ENCODE results near the gene SLC6A15. TPM values are rescaled to one million over a fixed set of nuclear protein-coding genes. Genes with fewer than 3 reads are reported as not detected.

The SLC6A15 gene
- total and polyA plus RNA-seq, 2 donors (not counting 1 experiment from before 2014, with no cell fraction given), result 0.39 TPM; not detected in 1

DNA sequence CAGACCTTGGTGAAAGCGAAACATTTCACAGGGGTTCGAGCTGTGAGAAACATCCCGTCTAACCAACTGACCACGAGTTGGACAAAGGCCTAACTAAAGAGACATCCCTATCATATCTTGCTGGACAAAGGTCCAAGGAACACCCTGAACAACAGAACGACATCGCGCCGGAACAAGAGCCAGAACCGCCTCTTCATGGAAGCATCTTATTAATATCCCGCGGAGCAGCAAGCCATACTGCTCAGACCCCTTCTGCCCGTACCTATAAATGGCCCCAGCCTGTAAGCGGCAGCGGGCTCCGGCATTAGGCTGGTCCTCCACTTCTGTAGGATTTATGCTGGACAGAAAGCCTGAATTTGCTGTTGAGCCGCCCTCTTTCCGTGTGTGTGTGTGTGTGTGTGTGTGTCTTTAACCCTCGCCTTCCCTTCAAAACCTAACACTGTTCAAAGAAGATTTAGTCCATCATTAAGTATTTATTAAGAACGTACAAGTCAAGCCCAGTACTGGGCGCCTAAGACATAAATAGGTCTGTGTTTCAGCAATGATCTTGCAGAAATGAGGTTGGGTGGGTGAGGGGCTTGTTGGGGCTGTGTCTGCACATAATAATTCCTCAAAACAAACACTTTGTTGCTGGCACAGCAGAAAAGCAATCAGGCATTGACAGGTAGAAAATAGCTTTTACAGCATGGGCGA lies 1.9 kb downstream of the SLC6A15 start:
- H3K4me3 ChIP-seq (ENCODE audit: control extremely low read depth in 1 of 5, extremely low read depth in 1 of 5, insufficient read depth in 1 of 5, low read depth in 2 of 5, low read length in 4 of 5), result no peak overlapping the region
- H3K4me3 Mint-ChIP-seq, result peak overlapping the region; percentile 29
- peaks cover 15% of the 10 kb centered on the region for H3K4me1 Mint-ChIP-seq
- H3K4me1 ChIP-seq (ENCODE audit: control insufficient read depth in 2 of 2, insufficient read depth in 2 of 2, low read length in 2 of 2), result peaks cover 7 to 16% of the 10 kb centered on the region in 2 donors
- 23% methylated on average over 12 of the region's 21 CpGs for WGBS (ENCODE audit: insufficient coverage)
- no peak overlapping the region for H3K27ac Mint-ChIP-seq
- no peaks in the 10 kb centered on the region for H3K9me3 Mint-ChIP-seq (ENCODE audit: insufficient read depth)
- no peak overlapping the region for H2AFZ ChIP-seq (ENCODE audit: insufficient read depth, low read depth, low read length, poor library complexity, severe bottlenecking)
- H3K27me3 Mint-ChIP-seq, result peaks cover 25% of the 10 kb centered on the region
- no peak for ATAC-seq (ENCODE audit: low read depth)
- POLR2A ChIA-PET, result no interaction called here
- DNase-seq, result no peak
- intact Hi-C loops (cut with micrococcal nuclease), result no loop called here
- peak overlapping the region; percentile 39 for H3K4me2 ChIP-seq (replicated peaks; ENCODE audit: low read depth, low read length, poor library complexity, severe bottlenecking)
- H3K27me3 ChIP-seq (replicated peaks in 1 of 4; ENCODE audit: control extremely low read depth in 1 of 4, control insufficient read depth in 3 of 4, insufficient read depth in 4 of 4, low read length in 3 of 4), result peaks cover 0 to 29% (median 14%) of the 10 kb centered on the region in 4 experiments
- CTCF ChIA-PET, result no interaction called here
- no peaks in the 10 kb centered on the region for H3K36me3 ChIP-seq (replicated peaks in 1 of 2; ENCODE audit: control extremely low read depth in 1 of 2, control insufficient read depth in 1 of 2, extremely low read depth in 1 of 2, insufficient read depth in 2 of 2, low read length in 1 of 2)
- H3K27ac ChIP-seq (ENCODE audit: low read length in 2 of 2), result no peak overlapping the region
- H3K9me3 ChIP-seq (ENCODE audit: control extremely low read depth in 1 of 3, control insufficient read depth in 2 of 3, insufficient read depth in 1 of 3, low read length in 2 of 3), result peaks cover 0 to 13% (median 0%) of the 10 kb centered on the region in 3 donors
- H3K9ac ChIP-seq (ENCODE audit: low read length), result peak overlapping the region; percentile 31
- TF ChIP-seq EZH2 (IDR thresholded peaks at IDR 0.05; ENCODE audit: borderline replicate concordance, insufficient read depth, low read depth, low read length, poor library complexity, severe bottlenecking) (no peak), CTCF (IDR thresholded peaks at IDR 0.05) (no peak)
- H3K79me2 ChIP-seq (ENCODE audit: control insufficient read depth, insufficient read depth, low read length), result no peaks in the 10 kb centered on the region
- H4K20me1 ChIP-seq (ENCODE audit: control insufficient read depth, insufficient read depth, low read length, poor library complexity, severe bottlenecking), result no peaks in the 10 kb centered on the region

GRCh38 chr12:84904051-84904450 lies 8.5 kb downstream of the SLC6A15 start:
- intact Hi-C loops (cut with micrococcal nuclease), result no loop called here
- H3K9ac ChIP-seq (ENCODE audit: low read length), result no peak overlapping the region
- Mint-ChIP-seq H3K4me1 (no peaks in the 10 kb centered on the region), H3K27ac (no peak overlapping the region), H3K27me3 (no peaks in the 10 kb centered on the region), H3K4me3 (no peak overlapping the region), H3K9me3 (ENCODE audit: insufficient read depth) (no peaks in the 10 kb centered on the region)
- no peak overlapping the region for H3K4me2 ChIP-seq (replicated peaks; ENCODE audit: low read depth, low read length, poor library complexity, severe bottlenecking)
- H3K27me3 ChIP-seq (replicated peaks in 1 of 4; ENCODE audit: control extremely low read depth in 1 of 4, control insufficient read depth in 3 of 4, insufficient read depth in 4 of 4, low read length in 3 of 4), result no peaks in the 10 kb centered on the region
- ChIA-PET CTCF (no interaction called here), POLR2A (no interaction called here)
- TF ChIP-seq CTCF (IDR thresholded peaks at IDR 0.05), result no peak
- no peak for TF ChIP-seq EZH2 (IDR thresholded peaks at IDR 0.05; ENCODE audit: borderline replicate concordance, insufficient read depth, low read depth, low read length, poor library complexity, severe bottlenecking)
- H3K27ac ChIP-seq (ENCODE audit: low read length in 2 of 2), result no peak overlapping the region
- no peak overlapping the region for H3K4me3 ChIP-seq (ENCODE audit: control extremely low read depth in 1 of 5, extremely low read depth in 1 of 5, insufficient read depth in 1 of 5, low read depth in 2 of 5, low read length in 4 of 5)
- H3K79me2 ChIP-seq (ENCODE audit: control insufficient read depth, insufficient read depth, low read length), result no peaks in the 10 kb centered on the region
- no peaks in the 10 kb centered on the region for H4K20me1 ChIP-seq (ENCODE audit: control insufficient read depth, insufficient read depth, low read length, poor library complexity, severe bottlenecking)
- ATAC-seq (ENCODE audit: low read depth) (no peak), DNase-seq (no peak)
- no peaks in the 10 kb centered on the region for H3K9me3 ChIP-seq (ENCODE audit: control extremely low read depth in 1 of 3, control insufficient read depth in 2 of 3, insufficient read depth in 1 of 3, low read length in 2 of 3)
- H3K36me3 ChIP-seq (replicated peaks in 1 of 2; ENCODE audit: control extremely low read depth in 1 of 2, control insufficient read depth in 1 of 2, extremely low read depth in 1 of 2, insufficient read depth in 2 of 2, low read length in 1 of 2), result no peaks in the 10 kb centered on the region
- H3K4me1 ChIP-seq (ENCODE audit: control insufficient read depth in 2 of 2, insufficient read depth in 2 of 2, low read length in 2 of 2), result no peaks in the 10 kb centered on the region
- no CpG with 5 or more reads among the region's 2 CpGs for WGBS (ENCODE audit: insufficient coverage)
- H2AFZ ChIP-seq (ENCODE audit: insufficient read depth, low read depth, low read length, poor library complexity, severe bottlenecking), result no peak overlapping the region

All from B cell (primary cell).